ENCODE results near the gene CSNK1E. TPM values are rescaled to one million over a fixed set of nuclear protein-coding genes. Genes with fewer than 3 reads are reported as not detected.

Gene CSNK1E
- total RNA-seq, 6 donors from 2014 or later, result 94.1 to 345 (median 123) TPM

DNA sequence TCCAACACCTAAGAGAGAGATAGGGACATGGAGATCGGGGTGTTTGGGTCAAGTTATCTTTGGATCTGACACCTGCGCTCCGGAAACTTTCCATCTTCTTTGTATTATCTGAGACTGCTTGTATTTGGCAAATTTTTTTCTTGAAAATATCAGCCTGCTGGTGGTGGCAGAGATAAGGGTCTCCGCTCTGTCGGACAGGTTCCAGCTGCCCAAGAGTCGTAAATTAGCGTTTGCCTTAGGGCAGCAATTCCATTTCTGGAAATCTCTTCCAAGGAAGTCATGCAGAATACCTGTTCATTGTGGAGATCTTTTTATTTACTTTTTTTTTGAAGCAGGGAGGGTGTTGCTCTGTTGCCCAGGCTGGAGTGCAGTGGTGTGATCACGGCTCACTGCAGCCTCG is 19.5 kb upstream of the CSNK1E start:
- Histone ChIP-seq H3K36me3 (no peaks in the 10 kb centered on the region), H3K4me3 (peak overlapping the region in 2 of 4 donors; percentile 55), H3K4me1 (peaks cover 10 to 15% (median 14%) of the 10 kb centered on the region in 4 donors), H3K27me3 (no peaks in the 10 kb centered on the region), H3K9me3 (no peaks in the 10 kb centered on the region), H3K27ac (no peak overlapping the region)
- WGBS, 2 donors, result 58 to 59% methylated on average over 9 of the region's 9 CpGs
- TF ChIP-seq POLR2A (IDR thresholded peaks at IDR 0.05) (no peak), POLR2AphosphoS5 (IDR thresholded peaks at IDR 0.05) (no peak), EP300 (IDR thresholded peaks at IDR 0.05) (no peak)
- TF ChIP-seq, protein P1, sequence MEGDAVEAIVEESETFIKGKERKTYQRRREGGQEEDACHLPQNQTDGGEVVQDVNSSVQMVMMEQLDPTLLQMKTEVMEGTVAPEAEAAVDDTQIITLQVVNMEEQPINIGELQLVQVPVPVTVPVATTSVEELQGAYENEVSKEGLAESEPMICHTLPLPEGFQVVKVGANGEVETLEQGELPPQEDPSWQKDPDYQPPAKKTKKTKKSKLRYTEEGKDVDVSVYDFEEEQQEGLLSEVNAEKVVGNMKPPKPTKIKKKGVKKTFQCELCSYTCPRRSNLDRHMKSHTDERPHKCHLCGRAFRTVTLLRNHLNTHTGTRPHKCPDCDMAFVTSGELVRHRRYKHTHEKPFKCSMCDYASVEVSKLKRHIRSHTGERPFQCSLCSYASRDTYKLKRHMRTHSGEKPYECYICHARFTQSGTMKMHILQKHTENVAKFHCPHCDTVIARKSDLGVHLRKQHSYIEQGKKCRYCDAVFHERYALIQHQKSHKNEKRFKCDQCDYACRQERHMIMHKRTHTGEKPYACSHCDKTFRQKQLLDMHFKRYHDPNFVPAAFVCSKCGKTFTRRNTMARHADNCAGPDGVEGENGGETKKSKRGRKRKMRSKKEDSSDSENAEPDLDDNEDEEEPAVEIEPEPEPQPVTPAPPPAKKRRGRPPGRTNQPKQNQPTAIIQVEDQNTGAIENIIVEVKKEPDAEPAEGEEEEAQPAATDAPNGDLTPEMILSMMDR (IDR thresholded peaks at IDR 0.05), result no peak
- ATAC-seq (ENCODE audit: low FRiP score in 2 of 2) (no peak), DNase-seq (no peak)

DNA sequence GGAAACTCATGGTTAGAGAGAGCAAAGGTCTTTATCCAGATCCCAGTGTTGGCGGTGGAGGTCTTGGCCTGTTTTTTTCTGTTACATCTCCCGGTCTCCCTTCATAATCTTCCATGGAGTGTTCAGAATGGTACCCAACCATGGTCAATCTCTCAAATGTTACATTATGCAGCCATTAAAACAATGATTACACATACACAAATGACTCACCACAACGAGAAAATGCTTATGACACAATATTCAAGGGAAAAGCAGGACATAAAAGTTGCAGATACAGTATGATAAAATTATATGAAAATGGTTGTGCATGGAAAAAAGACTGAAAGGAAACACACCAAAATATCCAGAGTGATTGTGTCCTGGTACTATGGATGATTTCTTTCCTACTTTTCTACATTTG is 17.8 kb upstream of the CSNK1E start:
- no peak for ATAC-seq (ENCODE audit: low FRiP score in 2 of 2)

DNA sequence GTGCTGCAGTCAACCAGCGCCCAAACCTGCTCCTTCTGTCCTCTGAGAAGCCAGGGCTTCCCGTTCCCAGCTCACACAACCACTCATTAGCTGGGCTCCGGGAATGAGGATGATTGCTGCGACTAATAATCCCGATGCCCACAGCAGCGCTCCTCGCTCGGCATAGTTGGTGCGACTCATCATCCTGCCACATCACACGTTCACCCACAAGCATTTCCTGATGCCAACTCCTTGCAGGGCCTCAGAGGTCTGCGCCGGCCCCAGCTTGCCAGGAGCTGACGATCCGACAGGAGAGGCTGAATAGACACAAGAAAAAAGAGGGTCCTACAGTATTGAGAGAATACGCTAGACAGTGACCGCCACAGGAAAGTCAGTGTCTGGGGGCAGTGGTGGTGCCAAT is 10.6 kb upstream of the CSNK1E start:
- H3K36me3 ChIP-seq, result no peaks in the 10 kb centered on the region
- H3K4me3 ChIP-seq, result no peak overlapping the region
- no peaks in the 10 kb centered on the region for H3K27me3 ChIP-seq
- H3K4me1 ChIP-seq, result no peaks in the 10 kb centered on the region
- ATAC-seq (ENCODE audit: low FRiP score in 2 of 2) (no peak), DNase-seq (peak in 1 of 2 donors; percentile 51)
- 83 to 85% methylated on average over 16 of the region's 16 CpGs for WGBS, 2 donors
- H3K27ac ChIP-seq, result no peak overlapping the region
- TF ChIP-seq EP300 (IDR thresholded peaks at IDR 0.05) (no peak), POLR2A (IDR thresholded peaks at IDR 0.05) (no peak)
- no peaks in the 10 kb centered on the region for H3K9me3 ChIP-seq

More for the DNA sequence above, 17.8 kb upstream of the CSNK1E start:
- Histone ChIP-seq H3K27ac (no peak overlapping the region), H3K9me3 (no peaks in the 10 kb centered on the region), H3K36me3 (no peaks in the 10 kb centered on the region), H3K27me3 (no peaks in the 10 kb centered on the region), H3K4me1 (peaks cover 10 to 15% (median 14%) of the 10 kb centered on the region in 4 donors), H3K4me3 (no peak overlapping the region)
- 81 to 86% methylated on average over 3 of the region's 3 CpGs for WGBS, 2 donors
- no peak for DNase-seq
- TF ChIP-seq POLR2AphosphoS5 (IDR thresholded peaks at IDR 0.05) (no peak), EP300 (IDR thresholded peaks at IDR 0.05) (no peak), POLR2A (IDR thresholded peaks at IDR 0.05) (no peak)
- TF ChIP-seq, protein P1 (IDR thresholded peaks at IDR 0.05), result no peak

DNA sequence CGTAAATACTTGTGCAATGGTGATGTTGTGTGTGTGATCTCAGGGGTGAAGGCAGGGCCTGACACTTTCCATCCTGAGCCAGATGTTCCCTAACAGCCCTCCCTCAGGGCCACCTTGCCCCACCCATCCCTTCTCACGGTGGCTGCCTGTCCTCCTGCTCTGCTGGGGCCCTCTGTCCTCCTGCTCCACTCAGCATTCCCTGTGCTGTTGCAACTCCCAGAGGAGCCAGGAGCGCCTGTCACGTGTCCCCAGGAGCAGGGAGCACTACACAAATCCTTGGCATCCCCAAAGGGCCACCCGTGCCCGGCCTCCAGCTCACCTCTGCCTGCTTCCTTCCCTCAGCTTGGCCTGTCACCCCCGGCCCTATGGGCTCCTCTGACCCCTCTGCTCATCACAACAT is 10.2 kb upstream of the CSNK1E start:
- ATAC-seq (ENCODE audit: low FRiP score in 2 of 2) (no peak), DNase-seq (no peak)
- no peaks in the 10 kb centered on the region for H3K9me3 ChIP-seq
- H3K36me3 ChIP-seq, result no peaks in the 10 kb centered on the region
- no peaks in the 10 kb centered on the region for H3K27me3 ChIP-seq
- H3K4me1 ChIP-seq, result no peaks in the 10 kb centered on the region
- TF ChIP-seq, protein P1 (IDR thresholded peaks at IDR 0.05), result no peak
- TF ChIP-seq POLR2A (IDR thresholded peaks at IDR 0.05) (no peak), EP300 (IDR thresholded peaks at IDR 0.05) (no peak), POLR2AphosphoS5 (IDR thresholded peaks at IDR 0.05) (no peak)
- no peak overlapping the region for H3K4me3 ChIP-seq
- 86 to 87% methylated on average over 7 of the region's 7 CpGs for WGBS, 2 donors
- no peak overlapping the region for H3K27ac ChIP-seq

DNA sequence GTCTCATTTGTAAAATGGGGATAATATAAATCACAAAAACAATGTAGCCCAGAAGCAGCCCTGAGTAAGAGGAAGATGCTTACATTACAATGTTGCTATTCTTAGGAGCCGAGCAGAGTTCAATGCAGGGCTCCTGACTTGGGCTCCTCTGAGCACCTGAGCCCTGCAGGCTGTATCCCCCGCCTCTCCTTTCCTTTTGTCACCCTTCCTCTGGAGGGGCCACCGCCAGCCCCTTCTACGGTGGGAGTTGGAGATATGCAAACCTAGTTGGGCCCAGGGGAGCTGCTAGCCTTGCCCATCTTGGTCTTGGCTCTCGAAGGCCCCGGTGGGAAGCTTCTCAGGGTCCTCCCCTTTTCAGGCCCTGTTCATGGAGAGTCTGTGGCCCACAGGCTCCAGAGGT is 8.4 kb upstream of the CSNK1E start:
- DNase-seq, result no peak
- TF ChIP-seq, protein P1 (IDR thresholded peaks at IDR 0.05), result no peak
- no peak for TF ChIP-seq POLR2AphosphoS5 (IDR thresholded peaks at IDR 0.05)
- TF ChIP-seq POLR2A (IDR thresholded peaks at IDR 0.05), result no peak
- no peak for TF ChIP-seq EP300 (IDR thresholded peaks at IDR 0.05)
- no peak for ATAC-seq (ENCODE audit: low FRiP score in 2 of 2)
- no peaks in the 10 kb centered on the region for H3K9me3 ChIP-seq
- no peaks in the 10 kb centered on the region for H3K27me3 ChIP-seq
- no peaks in the 10 kb centered on the region for H3K4me1 ChIP-seq
- H3K4me3 ChIP-seq, result no peak overlapping the region
- H3K27ac ChIP-seq, result no peak overlapping the region
- 84 to 96% methylated on average over 6 of the region's 6 CpGs for WGBS, 2 donors
- no peaks in the 10 kb centered on the region for H3K36me3 ChIP-seq

All from upper lobe of left lung (tissue), 6 donors.